Activated T-helper 2 cell treated with anti-CD3 and anti-CD28 coated beads, Interferon-gamma antibody, Interleukin-2, Interleukin-4, amounts not matched to agents 10 μg/mL and 5 μg/mL and 100 μg/mL, durations not matched to agents 14 hours and 24 hours and 36 hours (primary cell): Measurements from ENCODE around the gene CRBN. TPM values are rescaled to one million over a fixed set of nuclear protein-coding genes. Genes with fewer than 3 reads are reported as not detected.

Experiments used
- DNase-seq: peaks from one replicate; pipeline ENCODE4 v3.0.0; 2021; ENCODE audit warnings: low spot score
- H3K27ac Mint-ChIP-seq: one replicate; pipeline ENCODE4 v1.8.0; 2021; ENCODE audit warnings: mixed read lengths
- H3K27me3 Mint-ChIP-seq: one replicate; pipeline ENCODE4 v1.8.0; 2021; ENCODE audit warnings: low read depth, mixed read lengths
- H3K36me3 Mint-ChIP-seq: one replicate; pipeline ENCODE4 v1.8.0; 2021; ENCODE audit warnings: low read depth, mixed read lengths
- H3K4me1 Mint-ChIP-seq: one replicate; pipeline ENCODE4 v1.8.0; 2021; ENCODE audit warnings: low read depth, mixed read lengths
- H3K4me3 Mint-ChIP-seq: one replicate; pipeline ENCODE4 v1.8.0; 2021; ENCODE audit warnings: low read depth, mild to moderate bottlenecking, moderate library complexity, mixed read lengths
- H3K9me3 Mint-ChIP-seq: one replicate; pipeline ENCODE4 v1.8.0; 2021; ENCODE audit warnings: mixed read lengths
- intact Hi-C: fragments of 100-400 bp; cut with micrococcal nuclease; formaldehyde crosslinking; loops from one replicate; pipeline ENCODE4 v1.15.1; 2023
- total RNA-seq: library from RNA; stranded (reverse); gene quantifications from 2 replicates; pipeline ENCODE4 v1.2.3, GENCODE V29; 2022

CRBN gene
- total RNA-seq, 1 donor from 2014 or later = 35.0 TPM

GRCh38 chr3:3125977-3126376 lies 53.5 kb downstream of the CRBN start:
- H3K27me3 Mint-ChIP-seq = no peaks in the 10 kb centered on the region
- H3K4me3 Mint-ChIP-seq = peak overlapping the region; percentile 96
- intact Hi-C loops = loop anchor here (1.0 to 2.0 kb wide), 2 partner anchors 21 to 53 kb away; partner anchors contain the start of gene CRBN
- DNase-seq = no peak
- peaks cover 12% of the 10 kb centered on the region for H3K4me1 Mint-ChIP-seq
- H3K27ac Mint-ChIP-seq = peak overlapping the region; percentile 95
- H3K36me3 Mint-ChIP-seq = peaks cover 39% of the 10 kb centered on the region
- H3K9me3 Mint-ChIP-seq = no peaks in the 10 kb centered on the region

GRCh38 chr3:3119393-3119851 lies 60.1 kb downstream of the CRBN start:
- no peak for DNase-seq
- intact Hi-C loops = no loop called here
- Mint-ChIP-seq H3K36me3 (no peaks in the 10 kb centered on the region), H3K27me3 (peaks cover 7% of the 10 kb centered on the region), H3K27ac (no peak overlapping the region), H3K4me3 (no peak overlapping the region), H3K9me3 (no peaks in the 10 kb centered on the region), H3K4me1 (peaks cover 7% of the 10 kb centered on the region)

GRCh38 chr3:3117651-3118050 lies 61.8 kb downstream of the CRBN start:
- H3K4me3 Mint-ChIP-seq = no peak overlapping the region
- H3K27ac Mint-ChIP-seq = no peak overlapping the region
- no peaks in the 10 kb centered on the region for H3K36me3 Mint-ChIP-seq
- no peaks in the 10 kb centered on the region for H3K9me3 Mint-ChIP-seq
- peaks cover 7% of the 10 kb centered on the region for H3K4me1 Mint-ChIP-seq
- intact Hi-C loops = no loop called here
- DNase-seq = no peak
- peaks cover 7% of the 10 kb centered on the region for H3K27me3 Mint-ChIP-seq

GRCh38 chr3:3113042-3113709 lies 66.3 kb downstream of the CRBN start:
- Mint-ChIP-seq H3K36me3 (no peaks in the 10 kb centered on the region), H3K27ac (no peak overlapping the region), H3K4me3 (no peak overlapping the region), H3K9me3 (no peaks in the 10 kb centered on the region), H3K4me1 (peaks cover 7% of the 10 kb centered on the region), H3K27me3 (peaks cover 9% of the 10 kb centered on the region)
- intact Hi-C loops = no loop called here
- no peak for DNase-seq

GRCh38 chr3:3110749-3111361 lies 68.6 kb downstream of the CRBN start:
- intact Hi-C loops = no loop called here
- H3K9me3 Mint-ChIP-seq = no peaks in the 10 kb centered on the region
- H3K4me1 Mint-ChIP-seq = peaks cover 7% of the 10 kb centered on the region
- H3K36me3 Mint-ChIP-seq = no peaks in the 10 kb centered on the region
- H3K4me3 Mint-ChIP-seq = no peak overlapping the region
- H3K27ac Mint-ChIP-seq = no peak overlapping the region
- no peak for DNase-seq
- H3K27me3 Mint-ChIP-seq = peaks cover 9% of the 10 kb centered on the region

- intact Hi-C loops = no loop called here
- Mint-ChIP-seq H3K27me3 (peaks cover 12% of the 10 kb centered on the region), H3K27ac (no peak within 1 kb of the TSS), H3K4me3 (no peak within 1 kb of the TSS), H3K9me3 (no peaks in the 10 kb centered on the region), H3K36me3 (no peaks in the 10 kb centered on the region), H3K4me1 (peaks cover 7% of the 10 kb centered on the region)
- no peak for DNase-seq
Measured at GRCh38 chr3:3110299-3110630, 69.2 kb downstream of the CRBN start, which contains the start of gene IL5RA. TSS of gene IL5RA (minus strand) at chr3:3110374. CDS start at chr3:3104984, 5,390 bp downstream.

GRCh38 chr3:3109407-3110298 lies 69.8 kb downstream of the CRBN start:
- DNase-seq = no peak
- Mint-ChIP-seq H3K9me3 (no peaks in the 10 kb centered on the region), H3K27ac (no peak overlapping the region), H3K4me1 (peaks cover 8% of the 10 kb centered on the region), H3K36me3 (no peaks in the 10 kb centered on the region), H3K27me3 (peaks cover 14% of the 10 kb centered on the region), H3K4me3 (no peak overlapping the region)
- intact Hi-C loops = no loop called here

- H3K27me3 Mint-ChIP-seq = peaks cover 14% of the 10 kb centered on the region
- DNase-seq = no peak
- H3K27ac Mint-ChIP-seq = no peak overlapping the region
- H3K4me1 Mint-ChIP-seq = peaks cover 8% of the 10 kb centered on the region
- intact Hi-C loops = no loop called here
- no peak overlapping the region for H3K4me3 Mint-ChIP-seq
- H3K9me3 Mint-ChIP-seq = no peaks in the 10 kb centered on the region
- no peaks in the 10 kb centered on the region for H3K36me3 Mint-ChIP-seq
Measured at GRCh38 chr3:3107858-3108257, 71.6 kb downstream of the CRBN start.

GRCh38 chr3:3107181-3107580 lies 72.3 kb downstream of the CRBN start:
- no peaks in the 10 kb centered on the region for H3K9me3 Mint-ChIP-seq
- H3K36me3 Mint-ChIP-seq = no peaks in the 10 kb centered on the region
- H3K27me3 Mint-ChIP-seq = peaks cover 14% of the 10 kb centered on the region
- intact Hi-C loops = no loop called here
- H3K4me1 Mint-ChIP-seq = peaks cover 8% of the 10 kb centered on the region
- no peak for DNase-seq
- H3K27ac Mint-ChIP-seq = no peak overlapping the region
- no peak overlapping the region for H3K4me3 Mint-ChIP-seq

- H3K9me3 Mint-ChIP-seq = no peaks in the 10 kb centered on the region
- no peaks in the 10 kb centered on the region for H3K36me3 Mint-ChIP-seq
- intact Hi-C loops = no loop called here
- H3K27ac Mint-ChIP-seq = no peak overlapping the region
- H3K27me3 Mint-ChIP-seq = peaks cover 14% of the 10 kb centered on the region
- DNase-seq = no peak
- H3K4me1 Mint-ChIP-seq = peaks cover 8% of the 10 kb centered on the region
- no peak overlapping the region for H3K4me3 Mint-ChIP-seq
Measured at GRCh38 chr3:3105815-3106214, 73.7 kb downstream of the CRBN start.

GRCh38 chr3:3105246-3105645 lies 74.2 kb downstream of the CRBN start:
- Mint-ChIP-seq H3K36me3 (no peaks in the 10 kb centered on the region), H3K27ac (no peak overlapping the region), H3K4me1 (peaks cover 7% of the 10 kb centered on the region), H3K27me3 (peaks cover 14% of the 10 kb centered on the region), H3K9me3 (no peaks in the 10 kb centered on the region), H3K4me3 (no peak overlapping the region)
- DNase-seq = no peak
- intact Hi-C loops = no loop called here

- H3K4me3 Mint-ChIP-seq = no peak overlapping the region
- intact Hi-C loops = no loop called here
Measured at GRCh38 chr3:3102751-3103150, 76.7 kb downstream of the CRBN start.

More at GRCh38 chr3:3102751-3103150, 76.7 kb downstream of the CRBN start:
- Mint-ChIP-seq H3K27ac (no peak overlapping the region), H3K9me3 (no peaks in the 10 kb centered on the region), H3K36me3 (no peaks in the 10 kb centered on the region), H3K4me1 (peaks cover 2% of the 10 kb centered on the region), H3K27me3 (peaks cover 11% of the 10 kb centered on the region)
- no peak for DNase-seq
